Keratinocyte (primary cell): ENCODE data around the gene CANT1. TPM values are rescaled to one million over a fixed set of nuclear protein-coding genes. Genes with fewer than 3 reads are reported as not detected.

Experiments used
- DNase-seq: peaks from one replicate; pipeline ENCODE4 v3.0.0-alpha.2; 2011; ENCODE audit warnings: low read depth, missing footprints, low spot score
- FAIRE-seq: peaks from 2 replicates; lab custom pipeline; 2011; peaks lifted over from hg19 to GRCh38; lab: Jason Lieb, UNC
- H2AFZ ChIP-seq: 2 replicates; pipeline ENCODE4 v1.6.0; 2012; ENCODE audit warnings: low read length, control low read depth, inconsistent platforms; ENCODE audit not compliant: control insufficient read depth
- H3K27ac ChIP-seq: 2 replicates; pipeline ENCODE4 v1.5.1; 2011; ENCODE audit warnings: low read length; ENCODE audit not compliant: control insufficient read depth, insufficient read depth
- H3K27me3 ChIP-seq: 3 replicates; pipeline ENCODE4 v1.6.0; 2011; ENCODE audit warnings: low read length; ENCODE audit not compliant: control insufficient read depth, insufficient read depth; ENCODE audit errors: extremely low read depth
- H3K36me3 ChIP-seq, 2 experiments: 2 replicates in 1 of 2; 3 replicates in 1 of 2; pipeline ENCODE4 v1.5.1; 2011; ENCODE audit warnings: low read length in 2 of 2, mild to moderate bottlenecking in 1 of 2; ENCODE audit not compliant: control insufficient read depth in 2 of 2, insufficient read depth in 2 of 2; ENCODE audit errors: extremely low read depth in 1 of 2
- H3K4me1 ChIP-seq: 3 replicates; pipeline ENCODE4 v1.5.1; 2011; ENCODE audit warnings: low read length; ENCODE audit not compliant: control insufficient read depth, insufficient read depth; ENCODE audit errors: extremely low read depth
- H3K4me2 ChIP-seq: 3 replicates; pipeline ENCODE4 v1.6.0; 2011; ENCODE audit warnings: low read depth, low read length; ENCODE audit not compliant: control insufficient read depth, insufficient read depth; ENCODE audit errors: extremely low read depth
- H3K4me3 ChIP-seq, 3 experiments: fragments of 200-600 bp in 1 of 3; sonication (generic) in 1 of 3; 2 replicates in 2 of 3; 3 replicates in 1 of 3; pipeline ENCODE4 v1.5.1; 2011 to 2016; ENCODE audit warnings: low read length in 3 of 3, mild to moderate bottlenecking in 3 of 3, control low read depth in 2 of 3, inconsistent platforms in 1 of 3, low read depth in 1 of 3, mixed read lengths in 1 of 3, mixed run types in 1 of 3, moderate library complexity in 1 of 3; ENCODE audit not compliant: control insufficient read depth in 2 of 3, insufficient read depth in 2 of 3; ENCODE audit errors: extremely low read depth in 1 of 3
- H3K79me2 ChIP-seq: 2 replicates; pipeline ENCODE4 v1.6.0; 2012; ENCODE audit warnings: low read length; ENCODE audit not compliant: control insufficient read depth, insufficient read depth
- H3K9ac ChIP-seq: 3 replicates; pipeline ENCODE4 v1.6.0; 2011; ENCODE audit warnings: low read length; ENCODE audit not compliant: control insufficient read depth, insufficient read depth; ENCODE audit errors: extremely low read depth
- H3K9me1 ChIP-seq: 3 replicates; pipeline ENCODE4 v1.6.0; 2011; ENCODE audit warnings: low read length; ENCODE audit not compliant: control insufficient read depth, insufficient read depth; ENCODE audit errors: extremely low read depth
- H3K9me3 ChIP-seq: 2 replicates; pipeline ENCODE4 v1.5.1; 2012; ENCODE audit warnings: low read depth, low read length; ENCODE audit not compliant: control insufficient read depth
- H4K20me1 ChIP-seq: 3 replicates; pipeline ENCODE4 v1.6.0; 2011; ENCODE audit warnings: low read length; ENCODE audit not compliant: control insufficient read depth, insufficient read depth; ENCODE audit errors: extremely low read depth
- CTCF ChIP-seq, 3 experiments: IDR thresholded peaks in 1 of 3; conservative IDR thresholded peaks in 1 of 3; optimal IDR thresholded peaks in 1 of 3; 2 replicates in 2 of 3; 3 replicates in 1 of 3; pipeline versions ENCODE3 to v1.5.1; 2011; ENCODE audit warnings: low read length in 3 of 3, mild to moderate bottlenecking in 3 of 3, moderate library complexity in 2 of 3, control low read depth in 1 of 3, inconsistent platforms in 1 of 3; ENCODE audit not compliant: insufficient read depth in 2 of 3; ENCODE audit errors: extremely low read depth in 1 of 3
- EZH2 ChIP-seq: IDR thresholded peaks from one replicate; pipeline ENCODE4 v1.6.1; 2012; ENCODE audit warnings: inconsistent platforms, mild to moderate bottlenecking, low read length, moderate library complexity
- dilution Hi-C: fragments of 300-500 bp; cut with MboI; formaldehyde crosslinking; loops from one replicate; pipeline ENCODE4 v1.7.0; 2020; ENCODE audit warnings: low sequenced_read_pairs; ENCODE audit not compliant: extremely low pct_ligation_motif_present
- polyA plus RNA-seq, 5 experiments: library from polyadenylated mRNA; depleted of rRNA in 3 of 5; stranded (reverse) in 3 of 5; stranded (forward) in 1 of 5; unstranded in 1 of 5; fragments of >200 nt; gene quantifications; 1 replicate in 1 of 5; 2 replicates in 3 of 5; 3 replicates in 1 of 5; pipeline versions ENCODE4 v1.2.1 to v1.2.3, GENCODE V29; 2011 to 2012; ENCODE audit warnings: missing spikeins in 2 of 5, low read depth in 1 of 5, low replicate concordance in 1 of 5

CANT1 gene
- polyA plus RNA-seq, 1 donor (not counting 4 experiments of a cell fraction or from before 2014, with no cell fraction given) = 53.2 TPM

- Histone ChIP-seq H2AFZ (no peak overlapping the region), H3K27me3 (no peaks in the 10 kb centered on the region), H3K9me3 (no peaks in the 10 kb centered on the region), H3K36me3 (peaks cover 31 to 39% of the 10 kb centered on the region in 2 experiments), H3K27ac (no peak overlapping the region), H3K79me2 (peaks cover 31% of the 10 kb centered on the region), H3K9ac (no peak overlapping the region), H3K9me1 (no peaks in the 10 kb centered on the region), H3K4me1 (peaks cover 29% of the 10 kb centered on the region), H3K4me3 (no peak overlapping the region), H3K4me2 (no peak overlapping the region), H4K20me1 (peaks cover 4% of the 10 kb centered on the region)
- no peak for DNase-seq
- FAIRE-seq = no peak
- TF ChIP-seq EZH2 (no peak), CTCF (optimal IDR thresholded peaks at IDR 0.05 in 1 of 3, IDR thresholded peaks at IDR 0.05 in 1 of 3, conservative IDR thresholded peaks at IDR 0.05 in 1 of 3; ENCODE audit: extremely low read depth in 1 of 3, insufficient read depth in 2 of 3, low read length in 3 of 3) (no peak)
- dilution Hi-C loops = no loop called here
These were observed 19.1 kb downstream of the CANT1 start for GRCh38 chr17:78990349-78991016.

- H3K4me3 ChIP-seq = no peak overlapping the region
- DNase-seq (no peak), FAIRE-seq (no peak)
- H3K4me2 ChIP-seq = no peak overlapping the region
- peak overlapping the region; percentile 20 for H3K27ac ChIP-seq
- H4K20me1 ChIP-seq = peaks cover 4% of the 10 kb centered on the region
- H3K9me3 ChIP-seq = no peaks in the 10 kb centered on the region
- H3K4me1 ChIP-seq = peaks cover 29% of the 10 kb centered on the region
- dilution Hi-C loops = no loop called here
- H3K27me3 ChIP-seq = no peaks in the 10 kb centered on the region
- peaks cover 21 to 26% of the 10 kb centered on the region in 2 experiments for H3K36me3 ChIP-seq
- peaks cover 13% of the 10 kb centered on the region for H3K79me2 ChIP-seq
- no peak overlapping the region for H3K9ac ChIP-seq
- no peak overlapping the region for H2AFZ ChIP-seq
- H3K9me1 ChIP-seq = no peaks in the 10 kb centered on the region
- TF ChIP-seq EZH2 (no peak), CTCF (optimal IDR thresholded peaks at IDR 0.05 in 1 of 3, IDR thresholded peaks at IDR 0.05 in 1 of 3, conservative IDR thresholded peaks at IDR 0.05 in 1 of 3; ENCODE audit: extremely low read depth in 1 of 3, insufficient read depth in 2 of 3, low read length in 3 of 3) (no peak)
These were observed 21.4 kb downstream of the CANT1 start for GRCh38 chr17:78988152-78988551.
